HEK293 (cell line): ENCODE data around the gene WDCP.

Experiments used
- CTCF ChIP-seq: fragments of 450-650 bp; formaldehyde crosslinking; IDR thresholded peaks from 2 replicates; pipeline ENCODE4 v1.5.1; 2016; ENCODE audit warnings: missing biosample characterization, missing genetic modification characterization
- GLI4 ChIP-seq: fragments of 450-650 bp; formaldehyde crosslinking; IDR thresholded peaks from 2 replicates; pipeline ENCODE4 v1.5.1; 2016; ENCODE audit warnings: missing biosample characterization, missing genetic modification characterization
- PBX3 ChIP-seq: sonication (generic); formaldehyde crosslinking; IDR thresholded peaks from 2 replicates; pipeline ENCODE4 v1.8.1; 2022; ENCODE audit warnings: mild to moderate bottlenecking, moderate library complexity, missing genetic modification reagents
- YY1 ChIP-seq: fragments of 450-650 bp; formaldehyde crosslinking; IDR thresholded peaks from 2 replicates; pipeline ENCODE4 v1.5.1; 2018; ENCODE audit warnings: missing biosample characterization, missing genetic modification characterization
- ZNF138 ChIP-seq: fragments of 450-650 bp; formaldehyde crosslinking; IDR thresholded peaks from 2 replicates; pipeline ENCODE4 v1.5.1; 2016; ENCODE audit warnings: missing biosample characterization, missing genetic modification characterization, borderline replicate concordance
- ZNF24 ChIP-seq: fragments of 450-650 bp; formaldehyde crosslinking; IDR thresholded peaks from 2 replicates; pipeline ENCODE4 v1.5.1; 2016; ENCODE audit warnings: missing biosample characterization, missing genetic modification characterization
- ZNF629 ChIP-seq: fragments of 450-650 bp; formaldehyde crosslinking; IDR thresholded peaks from 2 replicates; pipeline ENCODE4 v1.5.1; 2017; ENCODE audit warnings: missing biosample characterization, missing genetic modification characterization

GRCh38 chr2:24010477-24011249, 36.5 kb downstream of the WDCP start:
- no peak for TF ChIP-seq GLI4 (tag by site-specific recombination)
- TF ChIP-seq CTCF (tag by site-specific recombination) = no peak
- no peak for TF ChIP-seq PBX3
- no peak for TF ChIP-seq YY1 (tag by site-specific recombination)
- no peak for TF ChIP-seq ZNF629
- TF ChIP-seq ZNF138 (tag by site-specific recombination) = no peak
- TF ChIP-seq ZNF24 (tag by site-specific recombination) = no peak
